CD4-positive, alpha-beta T cell treated with Interleukin-2 at 100 ng/mL for 4 hours (primary cell): ENCODE results near the gene ATF4.
"Not testable (repeated sequence)": the region's sequence is repeated elsewhere in the genome, so short reads cannot be mapped to it uniquely, and the experiment has no call there.

Experiments used
- DNase-seq: peaks from one replicate; pipeline ENCODE4 v3.0.0-alpha.2; 2020; ENCODE audit warnings: low spot score

Gene ATF4

GRCh38 chr22:39489094-39490068 is 31.0 kb upstream of the ATF4 start:
- DNase-seq = no peak

GRCh38 chr22:39490135-39490798 is 30.1 kb upstream of the ATF4 start:
- peak; percentile 88 for DNase-seq

GRCh38 chr22:39490966-39491680 is 29.2 kb upstream of the ATF4 start:
- no peak for DNase-seq

- DNase-seq = no peak
These were observed 28.7 kb upstream of the ATF4 start for GRCh38 chr22:39491696-39492095.

GRCh38 chr22:39492186-39492585 is 28.2 kb upstream of the ATF4 start:
- no peak for DNase-seq

- DNase-seq = no peak
These were observed 26.6 kb upstream of the ATF4 start for GRCh38 chr22:39493759-39494158.

- DNase-seq = no peak
These were observed 25.8 kb upstream of the ATF4 start for GRCh38 chr22:39494471-39495120.

- peak; percentile 47 for DNase-seq
These were observed 24.1 kb upstream of the ATF4 start for GRCh38 chr22:39496131-39496838.

- no peak for DNase-seq
These were observed 22.9 kb upstream of the ATF4 start for GRCh38 chr22:39497429-39497828.

- DNase-seq = no peak
These were observed 22.0 kb upstream of the ATF4 start for GRCh38 chr22:39498368-39498767.

- DNase-seq = no peak
These were observed 21.6 kb upstream of the ATF4 start for GRCh38 chr22:39498802-39499201.

- DNase-seq = no peak
These were observed 20.3 kb upstream of the ATF4 start for GRCh38 chr22:39500101-39500500.

- DNase-seq = no peak
These were observed 18.7 kb upstream of the ATF4 start for GRCh38 chr22:39501644-39502108.

GRCh38 chr22:39502109-39502788 is 18.1 kb upstream of the ATF4 start, which contains the start of gene MIEF1:
Gene MIEF1, plus strand, starts transcription at chr22:39502290. Its CDS starts 9,005 bp downstream, at chr22:39511295.
- DNase-seq = peak; percentile 91

GRCh38 chr22:39502789-39503409 is 17.5 kb upstream of the ATF4 start:
- no peak for DNase-seq

- no peak for DNase-seq
These were observed 16.7 kb upstream of the ATF4 start for GRCh38 chr22:39503630-39504029.

- no peak for DNase-seq
These were observed 16.3 kb upstream of the ATF4 start for GRCh38 chr22:39504071-39504470.

- DNase-seq = not testable (repeated sequence)
These were observed 13.3 kb upstream of the ATF4 start for GRCh38 chr22:39507021-39507420.

- DNase-seq = no peak
These were observed 12.0 kb upstream of the ATF4 start for GRCh38 chr22:39508393-39508792.

- DNase-seq = no peak
These were observed 9.7 kb upstream of the ATF4 start for GRCh38 chr22:39510529-39511149.
